OCI-LY7 (cell line): Measurements from ENCODE around the gene NUP205. TPM values are rescaled to one million over a fixed set of nuclear protein-coding genes. Genes with fewer than 3 reads are reported as not detected.

ENCODE experiments used
- BruUV-seq: library from RNA; stranded (reverse); fragments of 400-500 nt; replicated peaks from 2 replicates; lab custom pipeline; 2021; lab: Mats Ljungman, UMichigan
- CTCF ChIA-PET: fragments of 300-600 bp; sonication (Branson Sonifier 250); formaldehyde crosslinking; loops from one replicate; lab custom pipeline; 2022; ENCODE audit warnings: antibody characterized with exemption; ENCODE audit not compliant: unreplicated experiment; lab: Charles Lee
- POLR2A ChIA-PET: fragments of 300-600 bp; sonication (Branson Sonifier 250); formaldehyde crosslinking; loops from one replicate; lab custom pipeline; 2022; ENCODE audit warnings: antibody characterized with exemption; lab: Charles Lee
- DNase-seq: peaks from one replicate; pipeline ENCODE4 v3.0.0-alpha.2; 2015; ENCODE audit warnings: low spot score
- H2AFZ ChIP-seq: fragments of 200-600 bp; sonication (generic), shearing (Covaris generic); 2 replicates; pipeline ENCODE4 v1.6.1; 2014; ENCODE audit warnings: mild to moderate bottlenecking, antibody characterized with exemption, low read length, moderate library complexity
- H3K27ac ChIP-seq: fragments of 200-600 bp; sonication (generic); 2 replicates; pipeline ENCODE4 v1.5.1; 2014; ENCODE audit warnings: mixed run types, low read depth, mild to moderate bottlenecking, moderate library complexity, low read length, inconsistent platforms; ENCODE audit not compliant: poor library complexity, severe bottlenecking
- H3K36me3 ChIP-seq: fragments of 200-600 bp; sonication (generic); 2 replicates; pipeline ENCODE4 v1.6.1; 2014; ENCODE audit warnings: mild to moderate bottlenecking, antibody characterized with exemption, low read length, moderate library complexity, mixed read lengths; ENCODE audit not compliant: insufficient read depth
- H3K4me1 ChIP-seq: fragments of 200-600 bp; sonication (generic); 2 replicates; pipeline ENCODE4 v1.5.1; 2014; ENCODE audit warnings: mild to moderate bottlenecking, low read length; ENCODE audit not compliant: insufficient read depth, poor library complexity, severe bottlenecking
- H3K4me2 ChIP-seq: fragments of 200-600 bp; sonication (generic); 2 replicates; pipeline ENCODE4 v1.6.1; 2014; ENCODE audit warnings: mild to moderate bottlenecking, low read length
- H3K4me3 ChIP-seq: fragments of 200-600 bp; sonication (generic); 2 replicates; pipeline ENCODE4 v1.5.1; 2014; ENCODE audit warnings: mild to moderate bottlenecking, low read depth, low read length; ENCODE audit not compliant: poor library complexity, severe bottlenecking
- H3K79me2 ChIP-seq: fragments of 200-600 bp; sonication (generic); 2 replicates; pipeline ENCODE4 v1.6.1; 2016; ENCODE audit warnings: low read depth, mild to moderate bottlenecking, low read length, moderate library complexity, mixed read lengths; ENCODE audit not compliant: insufficient read depth
- H3K9me2 ChIP-seq: fragments of 200-600 bp; sonication (generic); 2 replicates; pipeline ENCODE4 v1.6.1; 2016; ENCODE audit warnings: mild to moderate bottlenecking, low read length, mixed read lengths; ENCODE audit not compliant: insufficient read depth
- H3K9me3 ChIP-seq: fragments of 200-600 bp; sonication (generic); 2 replicates; pipeline ENCODE4 v1.6.1; 2014; ENCODE audit warnings: mild to moderate bottlenecking, mixed run types, low read length, mixed read lengths
- H4K20me1 ChIP-seq: fragments of 200-600 bp; sonication (generic); 2 replicates; pipeline ENCODE4 v1.6.1; 2014; ENCODE audit warnings: mild to moderate bottlenecking, antibody characterized with exemption, low read length, moderate library complexity, mixed read lengths; ENCODE audit not compliant: insufficient read depth
- CTCF ChIP-seq: fragments of 200-600 bp; sonication (generic); conservative IDR thresholded peaks from 2 replicates; pipeline ENCODE4 v1.5.1; 2014; ENCODE audit warnings: mild to moderate bottlenecking, antibody characterized with exemption, low read length, moderate library complexity, mixed read lengths
- EZH2phosphoT487 ChIP-seq: fragments of 200-600 bp; sonication (generic); IDR thresholded peaks from 2 replicates; pipeline ENCODE4 v1.6.1; 2018; ENCODE audit warnings: low read depth, borderline replicate concordance, mild to moderate bottlenecking, mixed run types, antibody characterized with exemption, low read length, moderate library complexity, mixed read lengths
- intact Hi-C: fragments of 100-400 bp; cut with micrococcal nuclease; formaldehyde crosslinking; loops from one replicate; pipeline ENCODE4 v1.10.0; 2022; ENCODE audit not compliant: unreplicated experiment
- total RNA-seq, 2 experiments: library from RNA; depleted of rRNA in 1 of 2; stranded (reverse); fragments of >200 nt in 1 of 2; shearing (Covaris generic) in 1 of 2; gene quantifications; 2 replicates each; pipeline ENCODE4 v1.2.3, GENCODE V29; 2014 to 2022

The NUP205 gene
- total RNA-seq, 2 experiments from 2014 or later = 115 to 132 TPM

DNA sequence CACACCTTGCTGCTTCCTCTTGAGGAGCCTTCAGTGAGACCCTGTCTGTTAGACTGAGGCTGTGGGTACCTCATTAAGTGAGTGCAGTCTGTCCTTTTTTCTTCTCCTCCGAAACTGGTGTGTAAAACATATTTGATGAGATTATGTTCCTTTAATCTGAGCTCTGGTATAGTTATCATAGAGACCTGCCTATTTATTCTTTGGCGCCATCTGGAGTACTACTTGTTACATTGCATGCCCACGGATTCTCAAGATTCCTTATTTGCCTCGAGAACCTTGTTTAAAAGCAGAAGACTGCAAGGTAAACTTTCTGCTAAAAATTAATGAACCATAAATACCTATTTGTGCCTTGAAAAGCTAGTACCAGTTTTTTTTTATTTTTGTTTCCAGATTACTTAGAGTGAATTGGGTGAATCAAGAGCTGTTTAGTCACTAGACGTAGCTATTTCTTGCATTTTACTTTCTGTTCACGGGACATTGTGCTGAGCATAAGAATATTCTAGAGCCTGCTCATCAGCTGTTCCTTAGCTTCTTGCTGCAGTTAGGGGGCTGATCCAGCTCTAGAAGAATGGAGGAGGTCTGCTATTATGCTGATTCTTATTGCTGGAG lies 87.7 kb downstream of the NUP205 start:
- H3K36me3 ChIP-seq = peaks cover 99% of the 10 kb centered on the region

GRCh38 chr7:135647755-135648154 lies 90.0 kb downstream of the NUP205 start:
- H2AFZ ChIP-seq = no peak overlapping the region
- DNase-seq = no peak
- ChIA-PET CTCF (no interaction called here), POLR2A (no interaction called here)
- TF ChIP-seq EZH2phosphoT487 (no peak), CTCF (no peak)
- no peaks in the 10 kb centered on the region; the same call in 1 of the 2 replicates for H4K20me1 ChIP-seq
- no peaks in the 10 kb centered on the region for H3K79me2 ChIP-seq
- no TSS peak for BruUV-seq
- no peaks in the 10 kb centered on the region for H3K4me1 ChIP-seq
- no peak overlapping the region for H3K27ac ChIP-seq
- no peak overlapping the region for H3K4me3 ChIP-seq
- peaks cover 84% of the 10 kb centered on the region for H3K36me3 ChIP-seq
- intact Hi-C loops = loop anchor here (5.0 kb wide), 1 partner anchor 365 kb away; no protein-coding TSS in a partner anchor
- H3K4me2 ChIP-seq = no peak overlapping the region
- H3K9me3 ChIP-seq = no peaks in the 10 kb centered on the region
- no peaks in the 10 kb centered on the region for H3K9me2 ChIP-seq

More for the DNA sequence above, 87.7 kb downstream of the NUP205 start:
- no peak overlapping the region for H2AFZ ChIP-seq
- no peaks in the 10 kb centered on the region for H3K4me1 ChIP-seq
- no peak overlapping the region for H3K4me2 ChIP-seq
- TF ChIP-seq EZH2phosphoT487 = no peak
- peak; percentile 84 for TF ChIP-seq CTCF
- H3K9me3 ChIP-seq = no peaks in the 10 kb centered on the region
- no TSS peak for BruUV-seq
- no peaks in the 10 kb centered on the region; the same call in 1 of the 2 replicates for H4K20me1 ChIP-seq
- CTCF ChIA-PET = interaction anchor here (0.6 to 1.3 kb wide), 6 partner anchors 20 to 371 kb away, joined by 3 to 5 read pairs (median 4); no protein-coding TSS in a partner anchor
- DNase-seq = peak; percentile 66
- no peaks in the 10 kb centered on the region for H3K79me2 ChIP-seq
- no peak overlapping the region for H3K4me3 ChIP-seq
- no peaks in the 10 kb centered on the region for H3K9me2 ChIP-seq
- no peak overlapping the region for H3K27ac ChIP-seq
- intact Hi-C loops = loop anchor here (2.0 to 5.0 kb wide), 2 partner anchors 133 to 363 kb away; no protein-coding TSS in a partner anchor
- POLR2A ChIA-PET = interaction anchor here (0.6 to 1.3 kb wide), 12 partner anchors 14 to 364 kb away, joined by 3 to 5 read pairs (median 3); partner anchors contain the start of gene STMP1

GRCh38 chr7:135648235-135648634 lies 90.5 kb downstream of the NUP205 start:
- Histone ChIP-seq H3K9me2 (no peaks in the 10 kb centered on the region), H3K4me3 (no peak overlapping the region), H2AFZ (no peak overlapping the region), H4K20me1 (no peaks in the 10 kb centered on the region; the same call in 1 of the 2 replicates), H3K9me3 (no peaks in the 10 kb centered on the region), H3K79me2 (no peaks in the 10 kb centered on the region), H3K4me1 (no peaks in the 10 kb centered on the region), H3K4me2 (no peak overlapping the region), H3K27ac (no peak overlapping the region), H3K36me3 (peaks cover 79% of the 10 kb centered on the region)
- ChIA-PET POLR2A (no interaction called here), CTCF (no interaction called here)
- DNase-seq = no peak
- intact Hi-C loops = loop anchor here (5.0 kb wide), 1 partner anchor 366 kb away; no protein-coding TSS in a partner anchor
- no TSS peak for BruUV-seq
- TF ChIP-seq EZH2phosphoT487 (no peak), CTCF (no peak)
